ENCODE results near the gene EXOC2.
"Not testable (repeated sequence)": the region's sequence is repeated elsewhere in the genome, so short reads cannot be mapped to it uniquely, and the experiment has no call there.

The EXOC2 gene

DNA sequence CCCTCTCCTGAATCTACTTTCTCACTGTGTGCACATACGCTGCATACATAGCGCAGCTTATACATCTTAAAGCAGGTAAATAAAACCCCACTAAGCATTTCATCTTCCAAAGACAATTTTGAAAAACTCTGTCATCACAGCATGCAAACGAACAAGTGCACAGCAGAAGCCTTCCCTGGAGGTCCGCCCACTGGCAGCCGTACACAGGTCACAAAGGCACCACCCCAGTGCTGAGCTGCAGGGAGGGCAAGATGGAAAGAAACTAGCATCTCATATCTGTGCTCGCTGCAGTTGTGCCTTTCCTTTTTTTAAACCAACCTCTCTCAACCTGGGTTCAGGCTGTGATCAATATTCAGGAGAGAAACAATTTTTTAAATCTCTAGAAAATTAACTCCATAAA lies 109.3 kb downstream of the EXOC2 start:
- no peak for DNase-seq (ENCODE audit: low spot score)

GRCh38 chr6:583116-583515 lies 109.8 kb downstream of the EXOC2 start:
- DNase-seq (ENCODE audit: low spot score) = no peak

DNA sequence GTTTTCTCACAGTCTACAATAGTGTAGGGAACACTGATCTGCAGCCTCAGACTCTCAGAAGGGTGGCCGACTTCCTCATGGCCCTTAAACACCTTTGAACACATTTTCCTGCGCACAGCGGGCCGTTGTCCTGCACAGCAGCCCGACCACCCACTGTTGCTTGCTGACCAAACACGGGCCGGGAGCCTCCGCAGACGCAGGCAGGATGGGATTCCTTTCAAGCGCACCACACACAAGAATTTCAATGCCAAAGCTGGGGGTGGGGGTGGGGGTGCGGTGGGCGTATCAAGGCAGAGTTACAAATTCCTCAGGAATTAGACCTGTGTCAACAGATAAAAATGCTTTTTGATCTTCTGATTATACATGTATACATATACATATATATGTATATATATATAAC lies 110.6 kb downstream of the EXOC2 start:
- no peak for DNase-seq (ENCODE audit: low spot score)

DNA sequence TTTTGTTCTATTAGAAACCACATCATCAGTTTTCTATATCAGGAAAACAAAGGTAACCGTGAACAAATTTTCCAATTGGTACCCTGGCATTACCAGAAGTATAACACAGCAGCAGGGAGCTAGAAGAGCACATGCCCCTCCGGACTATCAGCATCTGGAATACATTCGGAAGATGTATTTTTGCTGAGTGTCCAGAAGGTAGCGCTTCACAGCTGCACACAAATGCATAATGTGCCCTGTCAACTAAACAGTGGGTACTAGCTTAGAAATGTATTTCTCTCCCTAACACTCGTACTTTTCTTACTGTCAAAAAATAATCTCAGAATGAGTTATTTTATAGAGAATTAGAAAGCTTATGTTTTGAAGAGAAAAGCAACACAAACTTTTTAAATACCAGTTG lies 113.6 kb downstream of the EXOC2 start:
- no peak for DNase-seq (ENCODE audit: low spot score)

- DNase-seq (ENCODE audit: low spot score) = no peak
Observed at GRCh38 chr6:572596-573265, 120.2 kb downstream of the EXOC2 start.

GRCh38 chr6:571892-572291 lies 121.0 kb downstream of the EXOC2 start:
- no peak for DNase-seq (ENCODE audit: low spot score)

DNA sequence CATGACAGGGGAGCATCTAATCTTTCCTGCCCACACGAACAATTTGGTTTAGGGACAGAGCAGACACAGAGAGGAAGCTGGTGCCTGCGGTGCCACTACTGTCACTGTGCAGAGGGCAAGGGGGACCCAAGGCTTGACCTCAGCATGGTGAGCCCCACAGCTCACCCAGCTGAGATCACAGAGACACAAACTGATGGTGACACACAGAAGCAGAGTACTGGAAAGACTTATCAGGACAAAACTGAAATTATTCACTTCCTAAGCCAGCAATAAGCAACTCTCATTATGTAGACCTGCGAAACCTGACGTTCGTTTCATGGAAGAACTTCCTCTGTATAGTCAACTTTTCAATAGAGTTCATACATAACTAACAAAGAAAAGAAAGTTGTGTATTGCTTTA lies 122.1 kb downstream of the EXOC2 start:
- no peak for DNase-seq (ENCODE audit: low spot score)

DNA sequence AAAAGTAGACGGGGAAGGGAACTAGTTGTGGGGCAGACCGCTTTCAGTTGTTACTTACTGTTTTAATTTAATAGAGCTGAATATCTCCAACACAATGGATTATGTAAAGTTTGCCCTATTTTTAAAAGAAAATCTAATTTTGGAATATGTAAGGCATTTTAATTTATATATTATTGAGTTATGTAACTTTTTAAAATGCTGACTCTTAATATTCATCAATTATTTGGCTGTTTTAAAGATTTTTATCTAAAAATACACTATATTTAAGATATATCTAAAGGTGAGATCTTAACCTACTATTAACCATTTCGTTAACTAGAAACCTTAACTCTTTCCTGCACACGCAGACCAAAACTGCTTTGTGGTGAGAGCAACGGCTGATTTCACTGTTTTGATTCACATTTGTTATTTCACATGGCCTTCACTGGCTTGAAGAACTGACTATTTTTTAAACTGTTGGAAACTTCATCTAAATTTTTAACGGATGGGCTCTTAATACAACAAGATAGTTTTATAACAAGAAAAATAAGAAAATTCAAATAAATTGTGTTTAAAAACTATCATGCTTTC lies 123.9 kb downstream of the EXOC2 start:
- DNase-seq (ENCODE audit: low spot score) = no peak

DNA sequence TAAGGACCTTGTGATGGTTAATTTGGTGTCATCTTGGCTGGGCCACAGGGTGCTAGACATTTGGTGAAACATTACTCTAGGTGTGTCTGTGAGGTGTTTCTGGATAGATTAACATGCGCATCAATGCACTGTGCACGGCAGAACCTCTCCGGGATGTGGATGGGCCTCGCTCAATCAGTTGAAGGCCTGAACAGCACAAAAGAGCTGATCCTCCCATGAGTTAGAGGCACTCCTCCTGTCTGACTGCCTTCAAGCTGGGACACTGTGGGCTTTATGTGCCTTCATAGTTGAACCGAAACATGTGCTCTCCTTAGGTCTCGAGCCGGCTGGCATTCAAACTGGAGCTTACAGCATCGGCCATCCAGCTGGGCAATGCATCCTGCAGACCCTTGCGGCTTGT lies 124.9 kb downstream of the EXOC2 start:
- DNase-seq (ENCODE audit: low spot score) = no peak

DNA sequence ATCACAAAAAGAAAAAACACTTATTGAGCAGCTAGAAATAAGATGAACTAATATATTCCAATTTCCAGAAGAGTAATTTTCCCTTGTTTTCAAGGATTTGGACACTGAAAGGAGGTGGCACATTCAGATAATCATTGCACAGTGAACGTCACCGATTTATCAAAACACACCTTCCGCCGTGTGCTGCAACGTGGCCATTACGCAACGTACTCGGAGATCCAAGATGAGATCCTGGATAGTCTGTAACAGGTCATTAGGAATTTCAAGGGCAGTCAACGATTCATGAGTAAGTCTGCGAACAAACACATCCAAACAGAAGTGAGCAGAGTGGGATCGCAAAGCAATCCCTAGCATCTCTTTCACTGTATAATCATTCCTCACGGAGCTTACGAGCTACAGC lies 129.1 kb downstream of the EXOC2 start:
- no peak for DNase-seq (ENCODE audit: low spot score)

DNA sequence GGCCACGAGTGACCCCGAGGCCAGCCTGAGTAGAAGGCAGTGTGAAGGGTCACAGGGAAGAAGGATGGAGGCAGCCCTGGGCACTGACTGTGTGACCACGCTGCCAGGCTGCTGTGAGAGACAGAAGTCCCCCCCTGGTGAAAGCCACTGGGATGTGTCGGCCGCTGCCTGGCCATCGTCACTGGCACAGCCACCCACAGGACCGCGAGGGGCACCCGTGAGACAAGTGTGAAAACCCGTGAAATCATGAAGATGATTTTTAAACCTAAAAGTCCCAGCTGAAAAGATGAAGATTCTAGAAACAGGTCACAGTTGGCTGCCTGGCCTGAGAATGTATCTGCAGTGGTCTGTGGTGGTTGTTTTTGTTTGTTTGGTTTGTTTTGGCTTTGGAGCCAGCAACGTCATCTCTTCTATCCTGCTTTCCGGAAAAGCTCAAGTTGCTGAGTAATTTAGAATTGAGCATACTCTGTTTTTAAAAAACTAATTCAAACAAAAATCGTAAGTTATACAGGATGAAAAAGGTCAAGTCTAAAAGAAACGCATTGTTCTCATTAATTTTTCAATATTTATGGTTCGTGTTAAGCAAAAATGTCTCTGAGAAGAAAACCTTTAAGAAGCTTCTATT lies 130.8 kb downstream of the EXOC2 start:
- no peak for DNase-seq (ENCODE audit: low spot score)

DNA sequence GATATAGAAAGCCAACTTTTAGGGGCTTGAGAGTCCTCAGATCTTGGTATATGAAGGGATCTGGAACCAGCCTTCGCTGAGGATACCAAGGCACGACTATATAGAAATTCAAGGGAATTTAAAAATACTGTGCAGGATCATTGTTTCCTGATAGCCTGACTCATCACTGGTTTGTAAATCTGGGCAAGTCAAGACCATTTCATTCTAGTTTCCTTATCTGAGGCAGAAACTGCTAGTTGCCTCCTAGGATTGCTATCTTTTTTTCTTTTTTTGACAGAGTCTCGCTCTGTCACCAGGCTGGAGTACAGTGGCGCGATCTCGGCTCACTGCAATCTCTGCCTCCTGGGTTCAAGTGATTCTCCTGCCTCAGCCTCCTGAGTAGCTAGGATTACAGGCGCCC lies 131.6 kb downstream of the EXOC2 start:
- DNase-seq (ENCODE audit: low spot score) = not testable (repeated sequence)

GRCh38 chr6:558959-559358 lies 134.0 kb downstream of the EXOC2 start:
- DNase-seq (ENCODE audit: low spot score) = no peak

GRCh38 chr6:558089-558488 lies 134.8 kb downstream of the EXOC2 start:
- DNase-seq (ENCODE audit: low spot score) = no peak

DNA sequence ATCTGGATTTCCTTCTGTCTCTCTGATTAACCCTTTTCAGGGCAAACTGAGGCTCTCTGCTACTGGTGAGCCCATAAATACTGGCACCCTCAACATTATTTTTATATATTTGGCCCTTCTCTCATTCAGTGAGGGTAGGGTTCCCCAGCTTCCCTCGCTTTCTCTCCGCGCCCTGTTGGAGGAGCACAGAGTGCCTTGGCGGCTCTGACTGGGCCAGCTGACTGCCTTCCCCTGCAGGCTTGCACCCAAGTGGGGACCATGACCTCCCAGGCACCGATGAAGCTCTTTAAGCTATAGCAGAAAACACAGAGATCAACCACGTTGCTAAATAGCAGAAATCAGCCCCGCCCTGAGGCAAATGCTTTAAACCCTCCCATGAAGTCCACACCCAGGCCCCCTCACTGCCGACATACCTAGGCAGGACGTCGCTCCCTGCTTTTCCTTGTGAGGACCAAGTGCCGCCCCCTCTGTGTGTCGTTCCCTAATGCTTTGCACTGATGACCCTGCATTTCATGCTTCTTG lies 141.0 kb downstream of the EXOC2 start:
- no peak for DNase-seq (ENCODE audit: low spot score)

DNA sequence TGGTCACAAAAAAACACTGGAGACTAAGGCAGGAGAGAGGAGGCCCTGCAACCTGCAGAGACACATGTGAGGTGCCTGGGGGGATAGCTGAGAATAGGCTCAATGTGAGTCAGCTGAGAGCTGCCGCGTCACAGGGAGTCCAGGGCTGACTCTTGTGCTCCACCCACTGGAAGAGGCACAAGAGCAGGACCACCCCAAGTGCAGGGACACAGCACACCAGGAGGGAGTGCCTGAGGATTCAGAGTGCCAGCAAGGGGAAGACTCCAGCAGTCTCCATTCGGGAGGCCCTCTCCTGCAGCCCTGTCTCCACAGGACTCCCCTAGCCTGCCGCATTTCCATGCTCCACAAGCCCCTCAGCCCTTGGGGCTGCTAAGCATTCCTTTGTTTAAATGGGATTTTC lies 141.5 kb downstream of the EXOC2 start:
- DNase-seq (ENCODE audit: low spot score) = no peak

- DNase-seq (ENCODE audit: low spot score) = no peak
Observed at GRCh38 chr6:549906-550305, 143.0 kb downstream of the EXOC2 start.

DNA sequence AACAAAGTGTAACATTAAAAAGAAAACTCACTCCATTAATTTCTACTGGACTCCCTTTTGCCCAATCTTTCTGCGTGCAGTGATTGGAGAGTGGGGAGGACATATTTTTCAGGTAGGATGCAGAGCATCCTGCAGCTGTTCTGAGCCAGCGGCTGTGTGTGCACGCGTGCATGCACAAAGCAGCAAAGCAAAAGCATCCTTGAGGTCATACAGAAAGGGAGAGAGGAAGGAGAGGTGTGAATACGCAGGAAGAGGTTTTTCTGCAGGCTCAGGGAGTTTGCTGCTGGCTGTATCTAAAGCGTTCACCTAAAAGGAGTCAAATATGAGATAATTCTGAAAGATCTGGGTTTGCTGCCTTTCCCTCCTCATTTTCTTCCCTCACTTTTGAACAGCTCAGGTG lies 144.4 kb downstream of the EXOC2 start:
- no peak for DNase-seq (ENCODE audit: low spot score)

GRCh38 chr6:548091-548490 lies 144.8 kb downstream of the EXOC2 start:
- no peak for DNase-seq (ENCODE audit: low spot score)

GRCh38 chr6:540490-540889 lies 152.4 kb downstream of the EXOC2 start:
- no peak for DNase-seq (ENCODE audit: low spot score)

DNA sequence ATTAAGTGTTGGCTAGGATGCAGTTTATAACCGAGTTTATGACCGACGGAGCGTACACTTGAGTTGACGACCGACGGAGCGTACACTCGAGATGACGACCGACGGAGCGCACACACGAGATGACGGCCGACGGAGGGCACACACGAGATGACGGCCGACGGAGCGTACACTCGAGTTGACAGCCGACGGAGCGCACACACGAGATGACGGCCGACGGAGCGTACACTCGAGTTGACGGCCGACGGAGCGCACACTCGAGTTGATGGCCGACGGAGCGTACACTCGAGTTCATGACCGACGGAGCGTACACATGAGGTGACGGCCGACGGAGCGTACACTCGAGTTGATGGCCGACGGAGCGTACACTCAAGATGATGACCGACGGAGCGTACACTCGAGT lies 155.8 kb downstream of the EXOC2 start:
- no peak for DNase-seq (ENCODE audit: low spot score)

DNA sequence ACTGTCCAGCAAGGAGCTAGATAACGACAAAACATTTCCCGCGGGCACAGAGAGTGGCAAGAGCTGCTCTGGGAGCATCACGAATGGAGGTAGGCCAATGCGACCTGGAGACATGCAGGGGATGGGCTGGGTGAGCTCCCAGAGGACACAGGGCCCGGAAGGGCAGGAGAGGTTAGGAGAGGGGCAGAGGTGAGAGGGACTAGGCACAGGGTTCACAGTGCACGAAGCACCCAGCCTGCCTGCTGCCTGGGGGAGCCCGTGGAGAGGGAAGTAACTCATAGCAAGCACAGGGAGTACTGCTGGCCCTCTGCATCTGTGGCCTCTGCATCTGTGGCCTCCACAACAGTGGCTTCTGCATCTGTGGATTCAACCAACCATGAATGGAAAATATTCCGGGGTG lies 162.5 kb downstream of the EXOC2 start:
- no peak for DNase-seq (ENCODE audit: low spot score)

DNA sequence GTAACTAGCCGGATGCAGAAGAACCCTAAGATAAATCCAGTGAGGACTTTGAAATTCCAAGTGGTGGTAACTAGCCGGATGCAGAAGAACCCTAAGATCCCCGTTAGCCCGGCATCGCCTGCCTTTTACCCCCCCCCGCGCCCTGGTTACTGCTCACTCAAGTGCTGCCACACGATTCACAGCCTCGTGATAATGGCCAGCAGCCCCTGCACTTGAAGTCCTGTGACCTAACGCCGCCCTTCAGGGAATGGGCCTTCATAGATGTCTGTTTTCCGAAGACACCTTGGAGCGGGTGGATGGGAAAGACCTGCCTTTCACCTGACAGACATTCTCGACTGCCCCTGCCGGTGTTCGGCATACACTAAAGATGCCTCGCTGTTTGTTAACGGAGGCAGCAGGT lies 163.9 kb downstream of the EXOC2 start:
- DNase-seq (ENCODE audit: low spot score) = no peak

All from left forelimb (tissue), 1 donor.